HG03432 (cell line): ENCODE data around the gene EVA1C.
"Not testable (repeated sequence)": the region's sequence is repeated elsewhere in the genome, so short reads cannot be mapped to it uniquely, and the experiment has no call there.

Experiments
- ATAC-seq: cut with Tn5 transposase; IDR thresholded peaks from one replicate; pipeline ENCODE4 v1.9.1; 2021; ENCODE audit warnings: mild to moderate bottlenecking, moderate library complexity; ENCODE audit not compliant: unreplicated experiment

EVA1C gene

DNA sequence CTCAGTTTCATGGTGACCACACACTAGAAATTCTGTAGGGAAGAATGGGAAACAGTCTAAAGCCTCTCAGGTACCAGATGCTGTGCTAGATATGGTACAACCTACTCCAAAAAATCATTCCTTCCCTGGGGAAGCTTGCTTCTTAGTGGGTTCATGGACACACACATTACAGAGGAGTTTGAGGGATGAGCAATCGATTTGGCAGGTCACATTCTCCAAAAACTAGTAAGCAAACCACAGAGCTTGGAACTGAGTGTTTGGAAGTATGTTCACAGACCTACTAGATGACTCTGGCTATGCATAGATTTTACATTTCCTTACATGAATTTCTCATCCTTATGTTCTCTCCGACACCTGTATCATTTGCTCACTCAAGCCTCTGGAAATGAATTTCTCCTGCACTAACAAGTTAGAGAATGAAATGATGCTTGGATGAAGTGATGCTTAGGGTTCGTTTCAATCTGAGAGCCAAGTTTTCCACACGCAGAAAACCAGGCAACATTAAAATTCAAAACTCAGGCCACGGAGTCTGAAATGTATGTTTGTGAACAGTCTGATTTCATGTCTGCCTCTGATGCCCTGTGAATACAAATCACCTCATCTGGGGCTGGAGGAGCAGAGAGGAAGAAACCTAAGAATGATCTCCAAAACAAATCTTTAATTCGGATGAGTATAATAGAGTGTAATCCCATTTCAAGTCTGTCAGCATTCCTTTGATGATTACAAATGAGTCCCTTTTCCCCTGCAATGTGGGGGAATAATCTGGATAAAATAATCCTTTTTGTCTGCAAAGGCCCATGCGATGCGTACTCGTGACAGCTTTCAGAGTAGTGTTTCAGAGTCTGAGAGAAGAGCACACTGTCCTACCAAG lies 11.0 kb downstream of the EVA1C start:
- no peak for ATAC-seq

- no peak for ATAC-seq
These were observed 11.7 kb downstream of the EVA1C start for GRCh38 chr21:32424191-32424535.

GRCh38 chr21:32424674-32425073 lies 12.2 kb downstream of the EVA1C start:
- ATAC-seq, result no peak

GRCh38 chr21:32425628-32426027 lies 13.1 kb downstream of the EVA1C start:
- ATAC-seq, result no peak

DNA sequence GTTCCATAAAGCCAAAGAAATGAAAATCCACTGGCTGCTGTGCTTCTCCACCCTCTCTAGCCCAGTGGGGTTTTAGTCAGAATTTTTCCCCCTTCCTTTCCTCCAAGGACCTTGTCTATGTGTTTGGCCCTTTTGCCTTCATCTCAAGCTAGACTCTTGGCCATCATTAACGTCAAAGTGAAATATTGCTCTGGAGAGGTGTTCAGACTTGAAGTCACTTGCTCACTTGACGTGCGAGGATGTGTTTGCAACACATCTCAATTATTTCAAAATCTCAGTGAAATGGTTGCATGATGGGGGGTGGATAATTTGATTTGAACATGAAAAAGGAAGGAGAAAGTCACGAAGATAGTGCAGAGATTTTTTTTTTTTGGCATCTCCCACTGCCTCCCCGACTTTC lies 13.6 kb downstream of the EVA1C start:
- no peak for ATAC-seq

- no peak for ATAC-seq
These were observed 14.1 kb downstream of the EVA1C start for GRCh38 chr21:32426592-32427051.

DNA sequence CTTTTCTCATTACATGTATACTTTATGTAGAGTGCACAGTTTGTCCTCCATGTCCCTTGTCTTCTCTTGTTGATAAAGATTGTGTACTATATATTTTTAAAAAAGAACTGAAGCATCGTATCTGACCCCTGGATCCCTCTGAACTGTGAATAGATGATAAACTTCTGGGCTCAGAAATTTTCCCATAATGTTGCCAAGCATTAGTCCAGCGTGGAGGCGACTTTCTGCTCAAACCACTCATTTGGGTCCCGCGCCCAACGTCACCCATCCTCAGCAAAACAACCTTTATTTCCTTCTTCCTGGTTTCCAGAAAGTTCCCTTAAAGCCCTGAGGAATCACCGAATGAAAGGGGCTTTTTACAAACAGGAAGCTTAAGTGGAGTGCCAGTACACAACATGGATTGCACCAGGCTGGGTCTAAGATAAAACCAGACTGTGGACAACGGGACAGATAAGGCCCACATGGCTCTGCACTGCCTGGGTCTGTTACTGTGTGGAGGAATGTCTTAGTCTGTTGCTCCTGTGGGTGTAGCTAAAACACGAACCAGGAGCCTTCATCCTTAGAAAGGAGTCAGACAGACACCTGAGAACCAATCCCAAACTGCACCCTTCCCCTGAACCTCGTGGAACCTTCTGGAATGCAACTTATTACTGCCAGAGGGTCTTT lies 15.6 kb downstream of the EVA1C start:
- ATAC-seq, result no peak

DNA sequence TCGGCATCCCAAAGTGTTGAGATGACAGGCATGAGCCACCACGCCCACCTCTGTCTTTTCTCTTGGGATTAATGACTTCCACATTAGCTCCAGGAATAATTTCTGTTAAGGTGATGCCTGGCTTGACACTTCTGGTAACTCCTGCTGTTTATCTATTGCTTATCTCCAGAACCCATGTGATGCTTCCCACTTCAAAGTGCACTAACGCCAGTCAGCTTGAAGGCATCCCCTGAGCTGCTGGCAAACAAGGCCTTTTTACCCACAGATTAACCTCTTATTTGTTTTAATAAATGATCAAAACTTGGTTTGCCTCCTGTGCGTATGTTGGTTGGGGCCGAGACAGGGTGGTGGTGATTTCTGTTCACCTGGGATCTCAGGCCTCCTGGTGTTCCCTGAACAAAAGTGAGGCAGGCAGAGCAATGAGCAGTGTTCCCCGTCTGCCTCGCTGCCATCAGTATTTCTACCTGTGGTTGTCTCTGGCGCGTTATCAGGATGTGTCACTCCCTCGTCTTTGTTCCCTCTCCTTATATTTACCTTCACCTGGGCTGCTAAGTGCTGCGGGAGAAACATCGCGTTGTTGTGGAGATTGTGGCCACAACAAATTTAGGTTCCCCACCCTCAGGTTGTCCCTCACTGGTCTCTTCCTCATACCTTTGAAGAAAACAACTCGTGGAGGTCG lies 20.6 kb downstream of the EVA1C start:
- not testable (repeated sequence) for ATAC-seq

GRCh38 chr21:32437729-32438128 lies 25.2 kb downstream of the EVA1C start:
- no peak for ATAC-seq

- ATAC-seq, result no peak
These were observed 30.2 kb downstream of the EVA1C start for GRCh38 chr21:32442566-32443318.

- ATAC-seq, result no peak
These were observed 32.6 kb downstream of the EVA1C start for GRCh38 chr21:32445101-32445500.

- not testable (repeated sequence) for ATAC-seq
These were observed 33.9 kb downstream of the EVA1C start for GRCh38 chr21:32446440-32446839.

DNA sequence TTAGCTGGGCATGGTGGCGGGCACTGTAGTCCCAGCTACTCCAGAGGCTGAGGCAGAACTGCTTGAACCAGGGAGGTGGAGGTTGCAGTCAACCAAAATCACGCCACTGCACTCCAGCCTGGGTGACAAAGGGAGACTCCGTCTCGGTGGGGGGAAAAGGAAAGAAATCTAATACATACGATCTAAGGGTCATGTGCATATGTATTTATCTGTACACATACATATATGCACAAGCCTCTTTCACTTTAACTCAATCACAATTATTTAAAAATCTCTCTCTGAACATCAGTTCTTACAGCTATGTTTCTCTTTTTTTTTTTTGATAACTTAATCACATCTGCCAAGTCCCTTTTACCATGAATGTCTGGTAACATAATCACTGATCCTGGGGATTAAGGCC lies 34.7 kb downstream of the EVA1C start:
- no peak for ATAC-seq

GRCh38 chr21:32448803-32449594 lies 36.5 kb downstream of the EVA1C start:
- ATAC-seq, result no peak

DNA sequence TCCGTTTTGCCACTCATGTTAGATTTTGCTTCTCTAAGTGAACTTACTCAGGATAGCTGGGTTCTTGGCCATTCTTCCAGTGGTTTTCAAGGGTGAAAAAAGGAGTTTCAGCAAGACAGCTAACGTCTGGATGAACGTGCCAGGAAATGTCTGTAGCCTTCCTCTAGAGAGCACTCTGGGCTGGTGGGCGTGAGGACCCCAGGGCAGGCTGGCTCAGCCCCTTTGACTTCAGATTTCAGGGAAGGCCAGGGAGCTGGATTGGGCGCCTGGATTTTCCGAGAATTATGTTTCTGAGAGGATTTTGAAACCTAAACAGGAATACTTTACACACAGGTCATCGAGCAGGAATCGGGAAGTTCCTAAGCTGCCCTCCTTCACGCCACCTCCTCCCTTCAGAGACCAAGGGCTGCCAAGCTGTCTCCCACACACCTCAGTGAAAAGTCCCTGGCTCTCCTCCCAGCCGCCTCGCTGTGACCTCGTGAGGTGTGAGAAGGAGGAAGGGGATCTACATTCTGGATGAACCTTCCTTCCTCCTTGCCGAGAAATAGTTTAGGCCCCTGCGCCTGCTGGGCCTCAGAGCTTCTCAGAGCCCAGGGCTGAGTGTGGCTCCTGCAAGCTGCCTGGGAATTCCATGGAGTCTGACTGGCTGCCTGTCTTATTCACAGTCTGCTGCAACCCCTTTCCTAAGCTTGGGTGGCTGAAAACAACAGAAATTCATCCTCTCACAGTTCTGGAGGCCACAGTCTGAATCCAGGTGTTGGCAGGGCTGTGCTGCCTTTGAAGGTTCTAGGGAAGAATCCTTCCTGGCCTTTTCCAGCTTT lies 38.6 kb downstream of the EVA1C start:
- not testable (repeated sequence) for ATAC-seq

DNA sequence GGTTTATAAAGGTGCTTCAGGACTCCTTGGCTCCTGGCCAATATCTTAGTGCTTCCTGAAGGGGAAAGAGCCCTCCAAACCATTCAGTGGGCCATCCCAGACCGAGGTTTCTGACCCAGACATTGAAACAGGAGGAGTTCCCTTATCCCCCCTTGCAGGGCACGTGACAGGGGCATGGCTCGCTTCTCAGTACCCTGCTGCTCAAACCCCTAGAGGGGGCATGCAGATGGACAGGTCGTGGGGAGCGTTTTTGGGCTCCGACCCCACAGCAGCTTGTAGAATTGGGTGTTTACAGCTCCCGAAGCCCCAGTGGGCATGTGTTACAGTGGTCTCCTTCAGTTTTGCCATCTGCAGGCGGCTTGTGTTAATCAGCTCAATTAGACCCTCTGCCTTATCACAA lies 39.7 kb downstream of the EVA1C start:
- ATAC-seq, result not testable (repeated sequence)

- ATAC-seq, result no peak
These were observed 40.1 kb downstream of the EVA1C start for GRCh38 chr21:32452641-32453040.

- ATAC-seq, result no peak
These were observed 43.0 kb downstream of the EVA1C start for GRCh38 chr21:32455548-32455947.

GRCh38 chr21:32456497-32456918 lies 44.0 kb downstream of the EVA1C start:
- ATAC-seq, result no peak
